HG03060 (cell line): ENCODE measurements around the gene NUP93.
"Not testable (repeated sequence)": the region's sequence is repeated elsewhere in the genome, so short reads cannot be mapped to it uniquely, and the experiment has no call there.

Experiments
- ATAC-seq: cut with Tn5 transposase; IDR thresholded peaks from one replicate; pipeline ENCODE4 v1.9.1; 2021; ENCODE audit warnings: low read depth, moderate number of reproducible peaks; ENCODE audit not compliant: unreplicated experiment

NUP93 gene

GRCh38 chr16:56807676-56808067 lies 77.7 kb downstream of the NUP93 start:
- not testable (repeated sequence) for ATAC-seq

- ATAC-seq: no peak
Observed at GRCh38 chr16:56810954-56811353, 81.0 kb downstream of the NUP93 start.

- ATAC-seq: not testable (repeated sequence)
Observed at GRCh38 chr16:56811602-56812001, 81.7 kb downstream of the NUP93 start.

- no peak for ATAC-seq
Observed at GRCh38 chr16:56812884-56813283, 83.0 kb downstream of the NUP93 start.

GRCh38 chr16:56814537-56815432 lies 84.9 kb downstream of the NUP93 start:
- ATAC-seq: no peak

GRCh38 chr16:56815721-56816120 lies 85.8 kb downstream of the NUP93 start:
- no peak for ATAC-seq

- ATAC-seq: no peak
Observed at GRCh38 chr16:56817056-56817455, 87.1 kb downstream of the NUP93 start.

- no peak for ATAC-seq
Observed at GRCh38 chr16:56817938-56818337, 88.0 kb downstream of the NUP93 start.

GRCh38 chr16:56823081-56823733 lies 93.3 kb downstream of the NUP93 start:
- no peak for ATAC-seq

- no peak for ATAC-seq
Observed at GRCh38 chr16:56824331-56824730, 94.4 kb downstream of the NUP93 start.

GRCh38 chr16:56824804-56825203 lies 94.9 kb downstream of the NUP93 start:
- no peak for ATAC-seq

GRCh38 chr16:56825826-56826225 lies 95.9 kb downstream of the NUP93 start:
- no peak for ATAC-seq

- ATAC-seq: no peak
Observed at GRCh38 chr16:56828647-56829046, 98.7 kb downstream of the NUP93 start.

GRCh38 chr16:56830669-56831068 lies 100.7 kb downstream of the NUP93 start:
- ATAC-seq: no peak

GRCh38 chr16:56832768-56833167 lies 102.8 kb downstream of the NUP93 start:
- no peak for ATAC-seq

- no peak for ATAC-seq
Observed at GRCh38 chr16:56833243-56833970, 103.5 kb downstream of the NUP93 start.

- no peak for ATAC-seq
Observed at GRCh38 chr16:56835320-56835719, 105.4 kb downstream of the NUP93 start.

- no peak for ATAC-seq
Observed at GRCh38 chr16:56836410-56837230, 106.7 kb downstream of the NUP93 start.

GRCh38 chr16:56838622-56839337 lies 108.9 kb downstream of the NUP93 start:
- ATAC-seq: no peak

- ATAC-seq: no peak
Observed at GRCh38 chr16:56841233-56841632, 111.3 kb downstream of the NUP93 start.
